WTC11 (cell line): ENCODE results near the gene FAM89B. TPM values are rescaled to one million over a fixed set of nuclear protein-coding genes. Genes with fewer than 3 reads are reported as not detected.
"Not testable (repeated sequence)": the region's sequence is repeated elsewhere in the genome, so short reads cannot be mapped to it uniquely, and the experiment has no call there.

Experiments
- ATAC-seq: fragments of 200-7000 bp; cut with Tn5 transposase; 2 replicates; pipeline ENCODE4 v1.10.0; 2021; ENCODE audit warnings: mild to moderate bottlenecking, moderate library complexity
- CTCF ChIA-PET: fragments of 300-600 bp; sonication (Branson Sonifier 250); formaldehyde crosslinking; loops from one replicate; lab custom pipeline; 2021; ENCODE audit warnings: antibody characterized with exemption; lab: Charles Lee
- POLR2A ChIA-PET: fragments of 350-600 bp; sonication (Branson Sonifier 250); formaldehyde crosslinking; loops from one replicate; lab custom pipeline; 2021; ENCODE audit warnings: antibody characterized with exemption; lab: Charles Lee
- DNase-seq: peaks from one replicate; pipeline ENCODE4 v3.0.0; 2021; ENCODE audit warnings: low spot score
- H3K27ac Mint-ChIP-seq: 2 replicates; pipeline ENCODE4 v1.8.0; 2021; ENCODE audit warnings: mixed read lengths
- H3K27me3 Mint-ChIP-seq: 2 replicates; pipeline ENCODE4 v1.8.0; 2021; ENCODE audit warnings: low read depth, mild to moderate bottlenecking, moderate library complexity, mixed read lengths
- H3K36me3 Mint-ChIP-seq: 2 replicates; pipeline ENCODE4 v1.8.0; 2021; ENCODE audit warnings: mixed read lengths
- H3K4me1 Mint-ChIP-seq: 2 replicates; pipeline ENCODE4 v1.8.0; 2022; ENCODE audit warnings: mixed read lengths
- H3K4me3 Mint-ChIP-seq: 2 replicates; pipeline ENCODE4 v1.8.0; 2021; ENCODE audit warnings: mild to moderate bottlenecking, moderate library complexity, mixed read lengths
- H3K9me3 Mint-ChIP-seq: 2 replicates; pipeline ENCODE4 v1.8.0; 2021; ENCODE audit warnings: mixed read lengths
- CBFB ChIP-seq: sonication (generic); formaldehyde crosslinking; IDR thresholded peaks from 2 replicates; pipeline ENCODE4 v1.8.1; 2022; ENCODE audit warnings: mild to moderate bottlenecking, low read depth, missing genetic modification reagents
- ESRRA ChIP-seq: sonication (generic); formaldehyde crosslinking; IDR thresholded peaks from 2 replicates; pipeline ENCODE4 v1.8.1; 2022; ENCODE audit warnings: mild to moderate bottlenecking, missing genetic modification reagents, borderline replicate concordance
- ETV6 ChIP-seq: sonication (generic); formaldehyde crosslinking; IDR thresholded peaks from 2 replicates; pipeline ENCODE4 v1.8.1; 2022; ENCODE audit warnings: mild to moderate bottlenecking, missing genetic modification reagents
- GRHL2 ChIP-seq: fragments of 250-450 bp; sonication (Bioruptor Pico); IDR thresholded peaks from 2 replicates; pipeline ENCODE4 v1.8.0; 2022; ENCODE audit warnings: mild to moderate bottlenecking, moderate library complexity; ENCODE audit not compliant: insufficient replicate concordance, severe bottlenecking
- MYBL2 ChIP-seq: sonication (generic); formaldehyde crosslinking; IDR thresholded peaks from 2 replicates; pipeline ENCODE4 v1.8.1; 2023; ENCODE audit warnings: mild to moderate bottlenecking, moderate library complexity, missing genetic modification reagents
- NFYB ChIP-seq: sonication (generic); formaldehyde crosslinking; conservative IDR thresholded peaks from 2 replicates; pipeline ENCODE4 v1.8.0; 2022; ENCODE audit warnings: low read depth, missing genetic modification reagents
- NR3C1 ChIP-seq: sonication (generic); formaldehyde crosslinking; conservative IDR thresholded peaks from 2 replicates; pipeline ENCODE4 v1.8.1; 2023; ENCODE audit warnings: low read depth, mild to moderate bottlenecking, missing genetic modification reagents
- OVOL2 ChIP-seq: fragments of 250-450 bp; sonication (Bioruptor Pico); IDR thresholded peaks from 2 replicates; pipeline ENCODE4 v1.9.0; 2021; ENCODE audit warnings: mild to moderate bottlenecking, borderline replicate concordance
- TP53 ChIP-seq: sonication (generic); formaldehyde crosslinking; IDR thresholded peaks from 2 replicates; pipeline ENCODE4 v1.8.1; 2023; ENCODE audit warnings: mild to moderate bottlenecking, missing genetic modification reagents
- ZBTB21 ChIP-seq: sonication (generic); formaldehyde crosslinking; IDR thresholded peaks from 2 replicates; pipeline ENCODE4 v1.8.1; 2023; ENCODE audit warnings: mild to moderate bottlenecking, missing genetic modification reagents, borderline replicate concordance
- total RNA-seq: library from RNA; stranded (reverse); gene quantifications from 3 replicates; pipeline ENCODE4 v1.2.3, GENCODE V29; 2021
- TF ChIP-seq, protein P1 (sequence below): sonication (generic); formaldehyde crosslinking; IDR thresholded peaks from 2 replicates; pipeline ENCODE4 v1.8.0; 2022; ENCODE audit warnings: mild to moderate bottlenecking, missing genetic modification reagents
- TF ChIP-seq, protein P2 (sequence below): fragments of 250-450 bp; sonication (Bioruptor Pico); IDR thresholded peaks from 2 replicates; pipeline ENCODE4 v1.9.0; 2021; ENCODE audit warnings: mild to moderate bottlenecking, borderline replicate concordance
- TF ChIP-seq, protein P3 (sequence below): sonication (generic); formaldehyde crosslinking; IDR thresholded peaks from 2 replicates; pipeline ENCODE4 v1.8.1; 2023; ENCODE audit warnings: mild to moderate bottlenecking, missing genetic modification reagents
- TF ChIP-seq, protein P4 (sequence below): sonication (generic); formaldehyde crosslinking; IDR thresholded peaks from 2 replicates; pipeline ENCODE4 v1.8.1; 2023; ENCODE audit warnings: mild to moderate bottlenecking, missing genetic modification reagents, moderate library complexity
- TF ChIP-seq, protein P5 (sequence below): sonication (generic); formaldehyde crosslinking; IDR thresholded peaks from 2 replicates; pipeline ENCODE4 v1.8.1; 2023; ENCODE audit warnings: mild to moderate bottlenecking, moderate library complexity, missing genetic modification reagents
- TF ChIP-seq, protein P6 (sequence below): sonication (generic); formaldehyde crosslinking; IDR thresholded peaks from 2 replicates; pipeline ENCODE4 v1.8.0; 2022; ENCODE audit warnings: mild to moderate bottlenecking, missing genetic modification reagents

The FAM89B gene
- total RNA-seq, 1 experiment from 2014 or later, result 13.3 TPM

DNA sequence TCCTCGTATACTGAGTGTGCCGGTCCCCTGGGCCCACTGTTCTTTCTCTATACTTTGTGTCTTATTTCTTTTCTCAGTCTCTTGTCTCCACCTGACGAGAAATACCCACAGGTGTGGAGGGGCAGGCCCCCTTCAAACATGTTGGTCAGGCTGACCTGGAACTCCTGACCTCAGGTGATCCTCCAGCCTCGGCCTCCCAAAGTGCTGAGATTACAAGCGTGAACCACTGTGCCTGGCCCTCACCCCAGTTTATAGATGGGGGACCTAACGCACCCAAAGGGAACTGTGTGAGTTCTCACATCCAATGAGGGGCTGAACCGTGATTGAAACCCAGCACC is 48.7 kb upstream of the FAM89B start:
- not testable (repeated sequence) for H3K9me3 Mint-ChIP-seq

DNA sequence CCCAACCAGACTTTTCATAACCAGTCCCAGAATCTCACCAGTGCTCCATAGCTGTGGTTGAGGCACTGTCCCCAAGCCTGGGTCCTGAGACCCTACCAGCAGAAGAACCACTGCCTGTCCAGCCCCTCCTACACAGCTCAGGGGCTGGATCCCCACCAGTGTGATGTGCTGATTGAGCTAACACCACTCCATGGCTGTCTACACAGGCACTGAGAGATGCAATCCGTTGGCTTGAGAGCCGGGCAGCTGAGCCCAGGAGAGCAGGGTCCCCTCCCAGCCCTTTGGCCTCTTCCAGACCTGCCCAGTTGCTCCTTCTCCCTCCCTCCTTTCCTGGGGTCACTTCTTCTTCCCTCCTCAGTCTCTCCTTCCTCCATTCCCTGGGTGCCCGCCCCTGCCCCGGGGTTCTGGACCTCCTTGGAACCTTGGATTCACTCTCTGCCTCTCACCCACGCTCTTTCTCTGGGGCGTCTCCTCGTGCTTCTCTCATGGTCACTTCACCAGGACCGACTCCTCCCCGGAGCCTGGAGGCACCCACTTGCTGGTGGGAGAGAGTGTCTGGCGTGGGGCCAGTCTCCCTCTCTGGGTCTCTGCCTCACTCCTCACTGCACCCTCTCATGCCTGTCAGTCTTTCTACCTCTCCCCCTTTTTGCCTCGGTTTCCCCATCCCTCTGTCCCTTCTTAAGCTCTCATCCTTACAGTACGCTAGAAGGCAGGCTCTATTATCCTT is 48.2 kb upstream of the FAM89B start:
- CTCF ChIA-PET, result interaction anchor here (0.6 to 3.3 kb wide), 11 partner anchors 14 to 194 kb away, joined by 3 to 27 read pairs (median 6); partner anchors contain the start of genes FAM89B and ZNRD2
- ATAC-seq, result no peak; the same call in 1 of the 2 replicates
- Mint-ChIP-seq H3K4me3 (peak overlapping the region; percentile 73), H3K27me3 (peaks cover 11% of the 10 kb centered on the region), H3K27ac (no peak overlapping the region), H3K9me3 (no peaks in the 10 kb centered on the region), H3K36me3 (peaks cover 7% of the 10 kb centered on the region), H3K4me1 (peaks cover 19% of the 10 kb centered on the region)
- POLR2A ChIA-PET, result interaction anchor here (1.1 to 2.1 kb wide), 5 partner anchors 16 to 170 kb away, joined by 4 to 11 read pairs (median 5); partner anchors contain the start of genes MALAT1 and TIGD3
- no peak for TF ChIP-seq NR3C1 (CRISPR knock-in tag)
- TF ChIP-seq, protein P1, sequence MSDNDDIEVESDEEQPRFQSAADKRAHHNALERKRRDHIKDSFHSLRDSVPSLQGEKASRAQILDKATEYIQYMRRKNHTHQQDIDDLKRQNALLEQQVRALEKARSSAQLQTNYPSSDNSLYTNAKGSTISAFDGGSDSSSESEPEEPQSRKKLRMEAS, result no peak
- TF ChIP-seq ZBTB21 (CRISPR knock-in tag), result no peak
- TF ChIP-seq TP53 (CRISPR knock-in tag), result no peak
- TF ChIP-seq OVOL2 (CRISPR knock-in tag), result no peak
- TF ChIP-seq, protein P2, sequence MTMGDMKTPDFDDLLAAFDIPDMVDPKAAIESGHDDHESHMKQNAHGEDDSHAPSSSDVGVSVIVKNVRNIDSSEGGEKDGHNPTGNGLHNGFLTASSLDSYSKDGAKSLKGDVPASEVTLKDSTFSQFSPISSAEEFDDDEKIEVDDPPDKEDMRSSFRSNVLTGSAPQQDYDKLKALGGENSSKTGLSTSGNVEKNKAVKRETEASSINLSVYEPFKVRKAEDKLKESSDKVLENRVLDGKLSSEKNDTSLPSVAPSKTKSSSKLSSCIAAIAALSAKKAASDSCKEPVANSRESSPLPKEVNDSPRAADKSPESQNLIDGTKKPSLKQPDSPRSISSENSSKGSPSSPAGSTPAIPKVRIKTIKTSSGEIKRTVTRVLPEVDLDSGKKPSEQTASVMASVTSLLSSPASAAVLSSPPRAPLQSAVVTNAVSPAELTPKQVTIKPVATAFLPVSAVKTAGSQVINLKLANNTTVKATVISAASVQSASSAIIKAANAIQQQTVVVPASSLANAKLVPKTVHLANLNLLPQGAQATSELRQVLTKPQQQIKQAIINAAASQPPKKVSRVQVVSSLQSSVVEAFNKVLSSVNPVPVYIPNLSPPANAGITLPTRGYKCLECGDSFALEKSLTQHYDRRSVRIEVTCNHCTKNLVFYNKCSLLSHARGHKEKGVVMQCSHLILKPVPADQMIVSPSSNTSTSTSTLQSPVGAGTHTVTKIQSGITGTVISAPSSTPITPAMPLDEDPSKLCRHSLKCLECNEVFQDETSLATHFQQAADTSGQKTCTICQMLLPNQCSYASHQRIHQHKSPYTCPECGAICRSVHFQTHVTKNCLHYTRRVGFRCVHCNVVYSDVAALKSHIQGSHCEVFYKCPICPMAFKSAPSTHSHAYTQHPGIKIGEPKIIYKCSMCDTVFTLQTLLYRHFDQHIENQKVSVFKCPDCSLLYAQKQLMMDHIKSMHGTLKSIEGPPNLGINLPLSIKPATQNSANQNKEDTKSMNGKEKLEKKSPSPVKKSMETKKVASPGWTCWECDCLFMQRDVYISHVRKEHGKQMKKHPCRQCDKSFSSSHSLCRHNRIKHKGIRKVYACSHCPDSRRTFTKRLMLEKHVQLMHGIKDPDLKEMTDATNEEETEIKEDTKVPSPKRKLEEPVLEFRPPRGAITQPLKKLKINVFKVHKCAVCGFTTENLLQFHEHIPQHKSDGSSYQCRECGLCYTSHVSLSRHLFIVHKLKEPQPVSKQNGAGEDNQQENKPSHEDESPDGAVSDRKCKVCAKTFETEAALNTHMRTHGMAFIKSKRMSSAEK, result no peak
- no peak for TF ChIP-seq CBFB (CRISPR knock-in tag)
- no peak for TF ChIP-seq GRHL2 (CRISPR knock-in tag)
- TF ChIP-seq ESRRA (CRISPR knock-in tag), result no peak
- TF ChIP-seq, protein P3, sequence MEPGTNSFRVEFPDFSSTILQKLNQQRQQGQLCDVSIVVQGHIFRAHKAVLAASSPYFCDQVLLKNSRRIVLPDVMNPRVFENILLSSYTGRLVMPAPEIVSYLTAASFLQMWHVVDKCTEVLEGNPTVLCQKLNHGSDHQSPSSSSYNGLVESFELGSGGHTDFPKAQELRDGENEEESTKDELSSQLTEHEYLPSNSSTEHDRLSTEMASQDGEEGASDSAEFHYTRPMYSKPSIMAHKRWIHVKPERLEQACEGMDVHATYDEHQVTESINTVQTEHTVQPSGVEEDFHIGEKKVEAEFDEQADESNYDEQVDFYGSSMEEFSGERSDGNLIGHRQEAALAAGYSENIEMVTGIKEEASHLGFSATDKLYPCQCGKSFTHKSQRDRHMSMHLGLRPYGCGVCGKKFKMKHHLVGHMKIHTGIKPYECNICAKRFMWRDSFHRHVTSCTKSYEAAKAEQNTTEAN, result no peak
- no peak for DNase-seq

More for the DNA sequence above, 48.7 kb upstream of the FAM89B start:
- H3K4me3 Mint-ChIP-seq, result peak overlapping the region; percentile 31; the same call in 1 of the 2 replicates
- POLR2A ChIA-PET, result interaction anchor here (1.5 kb wide), 1 partner anchor 17 kb away, joined by 4 read pairs; no protein-coding TSS in a partner anchor
- CTCF ChIA-PET, result interaction anchor here (2.1 to 3.3 kb wide), 2 partner anchors 13 to 17 kb away, joined by 6 to 27 read pairs; no protein-coding TSS in a partner anchor
- not testable (repeated sequence) for H3K27ac Mint-ChIP-seq, H3K36me3 Mint-ChIP-seq, ATAC-seq, DNase-seq
- H3K4me1 Mint-ChIP-seq, result peaks cover 19% of the 10 kb centered on the region
- peaks cover 11% of the 10 kb centered on the region for H3K27me3 Mint-ChIP-seq

DNA sequence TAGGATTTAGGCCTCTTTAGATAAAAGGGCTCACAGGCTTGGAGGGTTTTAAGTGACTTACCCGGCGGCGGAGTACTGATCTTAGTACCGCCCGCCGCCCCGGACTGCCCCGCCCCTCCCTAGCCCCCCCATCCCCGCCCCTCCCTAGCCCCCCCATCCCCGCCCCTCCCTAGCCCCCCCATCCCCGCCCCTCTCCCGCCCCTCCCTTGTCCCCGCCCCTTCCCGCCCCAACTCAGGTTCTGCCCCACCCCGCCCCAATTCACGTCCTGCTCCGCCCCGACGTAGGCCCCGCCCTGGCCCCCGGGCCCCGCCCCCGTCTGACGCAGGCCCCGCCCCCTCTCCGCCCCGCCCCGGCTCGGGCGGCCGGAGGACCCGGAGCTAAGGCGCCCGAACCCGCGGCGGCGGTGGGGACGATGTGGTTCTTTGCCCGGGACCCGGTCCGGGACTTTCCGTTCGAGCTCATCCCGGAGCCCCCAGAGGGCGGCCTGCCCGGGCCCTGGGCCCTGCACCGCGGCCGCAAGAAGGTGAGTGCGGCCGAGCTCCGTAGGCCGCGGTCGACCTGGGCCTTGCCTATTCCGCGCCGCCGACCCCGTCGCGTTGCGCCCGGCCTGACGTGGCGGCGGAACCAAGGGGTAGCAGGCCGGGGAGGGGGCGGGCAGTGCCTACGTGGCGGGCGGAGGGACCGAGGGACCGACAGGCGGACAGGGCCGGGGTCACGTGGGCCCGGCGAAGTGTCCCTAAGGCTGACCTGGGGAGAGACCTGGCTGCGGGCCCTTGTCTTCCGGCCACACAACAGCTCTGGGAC is 47.4 kb upstream of the FAM89B start, which contains the start of gene SCYL1:
Gene SCYL1, plus strand, starts transcription at position 343 of the 805 bp plus-strand sequence. Its CDS starts 71 bp downstream, at position 414.
- Mint-ChIP-seq H3K4me3 (peak within 1 kb of the TSS; percentile 73), H3K36me3 (peaks cover 7% of the 10 kb centered on the region), H3K27ac (no peak within 1 kb of the TSS; the same call in 1 of the 2 replicates), H3K27me3 (peaks cover 11% of the 10 kb centered on the region), H3K9me3 (no peaks in the 10 kb centered on the region), H3K4me1 (peaks cover 19% of the 10 kb centered on the region)
- ATAC-seq, result peak; percentile 82
- CTCF ChIA-PET, result interaction anchor here (0.6 to 3.3 kb wide), 14 partner anchors 13 to 195 kb away, joined by 3 to 27 read pairs (median 6); partner anchors contain the start of genes FAM89B and ZNRD2
- POLR2A ChIA-PET, result interaction anchor here (1.1 to 2.1 kb wide), 5 partner anchors 15 to 171 kb away, joined by 4 to 11 read pairs (median 5); partner anchors contain the start of genes MALAT1 and TIGD3
- peak; percentile 78 for DNase-seq
- 0 out of 2 replicates have a peak, but pooled peaks have one; percentile 20 for TF ChIP-seq ETV6 (CRISPR knock-in tag)
- TF ChIP-seq, protein P4, sequence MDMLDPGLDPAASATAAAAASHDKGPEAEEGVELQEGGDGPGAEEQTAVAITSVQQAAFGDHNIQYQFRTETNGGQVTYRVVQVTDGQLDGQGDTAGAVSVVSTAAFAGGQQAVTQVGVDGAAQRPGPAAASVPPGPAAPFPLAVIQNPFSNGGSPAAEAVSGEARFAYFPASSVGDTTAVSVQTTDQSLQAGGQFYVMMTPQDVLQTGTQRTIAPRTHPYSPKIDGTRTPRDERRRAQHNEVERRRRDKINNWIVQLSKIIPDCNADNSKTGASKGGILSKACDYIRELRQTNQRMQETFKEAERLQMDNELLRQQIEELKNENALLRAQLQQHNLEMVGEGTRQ (CRISPR knock-in tag), result peak; percentile 95
- TF ChIP-seq NFYB (CRISPR knock-in tag), result no peak
- TF ChIP-seq MYBL2, result 0 out of 2 replicates have a peak, but pooled peaks have one; percentile 53
- TF ChIP-seq, protein P5, sequence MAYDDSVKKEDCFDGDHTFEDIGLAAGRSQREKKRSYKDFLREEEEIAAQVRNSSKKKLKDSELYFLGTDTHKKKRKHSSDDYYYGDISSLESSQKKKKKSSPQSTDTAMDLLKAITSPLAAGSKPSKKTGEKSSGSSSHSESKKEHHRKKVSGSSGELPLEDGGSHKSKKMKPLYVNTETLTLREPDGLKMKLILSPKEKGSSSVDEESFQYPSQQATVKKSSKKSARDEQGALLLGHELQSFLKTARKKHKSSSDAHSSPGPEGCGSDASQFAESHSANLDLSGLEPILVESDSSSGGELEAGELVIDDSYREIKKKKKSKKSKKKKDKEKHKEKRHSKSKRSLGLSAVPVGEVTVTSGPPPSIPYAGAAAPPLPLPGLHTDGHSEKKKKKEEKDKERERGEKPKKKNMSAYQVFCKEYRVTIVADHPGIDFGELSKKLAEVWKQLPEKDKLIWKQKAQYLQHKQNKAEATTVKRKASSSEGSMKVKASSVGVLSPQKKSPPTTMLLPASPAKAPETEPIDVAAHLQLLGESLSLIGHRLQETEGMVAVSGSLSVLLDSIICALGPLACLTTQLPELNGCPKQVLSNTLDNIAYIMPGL, result peak; percentile 96
- TF ChIP-seq, protein P6, sequence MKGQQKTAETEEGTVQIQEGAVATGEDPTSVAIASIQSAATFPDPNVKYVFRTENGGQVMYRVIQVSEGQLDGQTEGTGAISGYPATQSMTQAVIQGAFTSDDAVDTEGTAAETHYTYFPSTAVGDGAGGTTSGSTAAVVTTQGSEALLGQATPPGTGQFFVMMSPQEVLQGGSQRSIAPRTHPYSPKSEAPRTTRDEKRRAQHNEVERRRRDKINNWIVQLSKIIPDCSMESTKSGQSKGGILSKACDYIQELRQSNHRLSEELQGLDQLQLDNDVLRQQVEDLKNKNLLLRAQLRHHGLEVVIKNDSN (CRISPR knock-in tag), result peak; percentile 96
